Measurements from ENCODE around the gene SSH3.
"Not testable (repeated sequence)": the region's sequence is repeated elsewhere in the genome, so short reads cannot be mapped to it uniquely, and the experiment has no call there.

The SSH3 gene

DNA sequence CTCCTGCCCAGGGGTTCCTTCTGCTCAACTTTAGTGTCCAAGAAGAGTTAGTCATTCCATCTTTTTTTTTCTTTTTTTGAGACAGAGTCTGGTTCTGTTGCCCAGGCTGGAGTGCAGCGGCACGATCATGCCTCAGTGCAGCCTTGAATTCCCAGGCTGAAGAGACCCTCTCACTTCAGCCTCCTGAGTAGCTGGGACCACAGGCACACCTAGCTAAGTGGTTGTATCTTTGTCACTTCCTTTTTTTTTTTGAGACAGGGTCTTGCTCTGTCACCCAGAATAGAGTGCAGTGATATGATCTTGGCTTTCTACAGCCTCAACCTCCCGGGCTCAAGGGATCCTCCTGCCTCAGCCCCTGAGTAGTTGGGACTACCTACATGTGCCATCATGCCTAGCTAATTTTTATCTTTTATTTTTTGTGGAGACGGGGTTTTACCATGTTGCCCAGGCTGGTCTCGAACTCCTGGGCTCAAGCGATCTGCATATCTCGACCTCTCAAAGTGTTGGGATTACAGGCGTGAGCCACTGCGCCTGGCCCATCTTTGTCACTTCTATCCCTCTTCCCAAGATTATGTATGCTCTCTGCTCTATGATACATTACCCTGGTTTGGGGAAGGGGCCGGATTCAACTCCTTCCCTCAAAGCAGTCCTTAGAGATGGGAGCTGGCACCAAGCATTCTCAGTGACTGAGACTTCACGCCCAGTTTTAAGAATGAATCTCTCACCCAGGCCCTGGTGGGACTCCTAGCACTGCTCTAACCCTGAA, 10.0 kb downstream of the SSH3 start:
- no peak for DNase-seq

DNA sequence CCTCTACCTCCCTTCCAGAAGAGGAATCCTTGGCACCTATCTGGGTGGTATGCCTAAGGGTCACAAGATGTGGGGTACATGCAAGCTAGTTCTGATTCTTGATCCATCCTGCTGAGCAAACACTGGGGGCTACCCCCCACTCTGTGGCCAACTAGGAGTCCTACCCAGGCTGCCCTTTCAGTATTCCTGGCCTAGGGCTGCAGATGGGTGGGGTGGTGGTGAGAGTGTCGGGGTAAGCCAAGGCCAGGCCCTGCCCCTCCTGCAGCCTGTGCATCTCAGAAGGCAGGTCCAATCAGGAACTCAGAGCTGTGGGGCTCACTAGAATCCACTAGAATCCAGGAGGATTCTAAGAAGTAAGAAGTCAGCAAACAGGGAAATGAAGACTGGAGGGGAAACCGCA, 10.9 kb downstream of the SSH3 start:
- no peak for DNase-seq

DNA sequence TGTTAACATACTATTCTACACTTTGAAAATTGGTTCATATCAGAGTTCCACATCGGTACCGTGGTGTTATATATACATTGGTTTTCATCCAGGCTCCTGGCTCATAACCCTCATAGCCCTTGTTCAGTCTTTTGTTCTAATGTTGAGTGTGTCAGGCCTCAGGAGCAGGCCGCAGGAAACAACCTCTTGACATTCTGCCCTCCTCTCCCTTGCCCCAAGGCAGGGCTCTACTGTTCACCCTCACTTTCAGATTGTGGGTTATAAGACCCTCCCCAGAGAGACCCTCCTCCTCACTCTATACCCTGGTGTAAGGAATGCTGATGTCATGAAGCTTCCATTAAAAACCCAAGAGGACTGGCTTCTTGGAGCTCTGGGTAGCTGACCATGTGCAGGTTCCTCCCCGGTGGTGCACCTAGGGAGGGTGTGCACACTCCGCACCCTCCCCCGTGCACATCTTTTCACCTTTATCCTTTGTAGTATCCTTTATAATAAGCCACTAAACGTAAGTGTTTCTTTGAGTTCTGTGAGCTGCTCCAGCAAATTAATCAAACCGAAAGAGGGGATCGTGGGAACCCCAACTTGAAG, 12.1 kb downstream of the SSH3 start:
- DNase-seq, result no peak

DNA sequence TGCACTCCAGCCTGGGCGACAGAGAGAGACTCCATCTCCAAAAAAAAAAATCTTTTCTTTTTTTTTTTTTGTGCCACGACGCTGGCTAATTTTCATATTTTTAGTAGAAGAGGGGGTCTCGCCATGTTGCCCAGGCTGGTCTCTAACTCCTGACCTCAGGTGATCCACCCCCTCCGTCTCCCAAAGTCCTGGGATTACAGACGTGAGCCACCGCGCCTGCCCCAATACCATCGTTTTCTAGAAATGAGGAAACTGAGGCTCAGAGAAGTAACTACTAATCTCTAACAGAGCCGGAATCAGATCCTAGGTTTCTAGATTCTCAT, 13.5 kb downstream of the SSH3 start:
- no peak for DNase-seq

DNA sequence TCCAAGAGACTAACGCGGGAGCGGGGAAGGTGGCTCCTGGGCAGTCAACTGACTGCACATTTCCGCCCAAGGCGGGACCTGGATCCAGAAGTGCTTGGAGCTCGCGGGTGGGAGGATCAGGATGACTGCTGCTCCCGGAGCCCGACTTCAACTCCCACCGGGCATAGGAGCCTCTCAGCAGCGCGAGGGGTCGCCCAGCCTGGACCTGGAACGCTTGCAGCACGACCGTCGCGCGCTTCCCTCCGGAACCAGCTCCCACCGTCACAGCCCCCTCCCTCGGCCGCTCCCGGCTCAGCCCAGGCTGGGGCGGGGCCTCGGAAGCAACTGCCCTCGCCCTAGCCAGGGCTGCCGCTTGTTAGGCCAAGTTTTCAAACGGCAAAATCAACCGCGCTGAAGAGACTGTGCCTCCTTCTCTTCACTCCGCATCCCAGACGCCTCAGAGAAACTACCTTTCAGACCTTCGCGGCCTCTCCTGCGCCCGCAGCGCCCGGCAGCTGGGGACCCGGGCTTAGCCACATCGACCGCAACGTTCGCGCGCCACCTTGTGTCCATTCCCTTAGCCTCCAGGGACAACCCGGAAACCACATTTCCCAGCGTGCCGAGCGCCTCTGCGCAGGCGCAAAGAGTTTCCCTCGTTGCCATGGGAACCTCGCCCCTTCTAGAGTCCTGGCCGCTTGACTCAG, 14.0 kb downstream of the SSH3 start:
- peak; percentile 86 for DNase-seq

DNA sequence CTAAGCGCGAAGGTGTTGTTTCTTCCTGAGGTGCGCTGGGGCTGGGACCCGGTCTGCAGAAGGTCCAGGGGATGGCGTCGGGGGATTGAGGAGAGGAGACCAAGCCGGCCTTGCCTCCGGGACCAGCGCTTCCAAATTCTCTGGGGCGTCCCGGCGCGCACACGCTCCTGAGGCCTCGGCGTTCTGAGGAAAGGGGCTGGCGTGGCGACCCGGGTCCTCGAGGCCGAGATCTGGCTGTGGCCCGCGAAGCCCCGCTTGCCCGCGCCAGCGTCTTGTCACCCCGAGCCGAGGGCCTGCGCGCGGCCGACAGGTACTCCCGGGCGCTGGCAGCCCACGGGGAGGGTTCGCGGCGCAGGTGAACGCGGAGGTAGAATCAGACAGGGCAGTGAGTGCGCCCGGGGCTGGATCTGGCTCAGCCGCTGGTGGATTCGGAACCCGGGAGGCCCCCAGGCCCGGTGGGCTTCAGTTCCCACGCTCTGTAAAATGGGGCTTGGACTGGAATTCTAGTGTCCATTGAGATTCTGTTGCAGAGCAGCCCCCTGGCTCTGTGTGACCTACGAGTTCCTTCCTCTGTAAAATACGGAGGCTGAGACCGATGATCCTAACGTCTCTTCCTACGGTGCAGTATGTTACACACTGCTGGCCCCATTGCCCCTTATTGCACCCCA, 14.7 kb downstream of the SSH3 start:
- DNase-seq, result no peak

DNA sequence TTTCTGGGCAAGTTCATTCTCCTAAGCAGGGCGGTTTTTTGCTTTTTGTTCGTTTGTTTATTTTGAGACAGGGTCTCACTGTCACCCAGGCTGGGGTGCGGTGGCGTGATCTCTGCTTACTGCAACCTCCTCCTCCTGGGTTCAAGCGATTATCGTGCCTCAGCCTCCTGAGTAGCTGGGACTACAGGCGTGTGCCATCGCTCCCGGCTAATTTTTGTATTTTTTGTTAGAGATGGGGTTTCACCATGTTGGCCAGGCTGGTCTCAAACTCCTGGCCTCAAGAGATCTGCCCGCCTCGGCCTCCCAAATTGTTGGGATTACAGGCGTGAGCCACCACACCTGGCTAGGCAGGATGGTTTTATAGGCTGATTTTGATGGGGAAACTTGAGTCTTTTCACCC, 15.5 kb downstream of the SSH3 start:
- not testable (repeated sequence) for DNase-seq

DNA sequence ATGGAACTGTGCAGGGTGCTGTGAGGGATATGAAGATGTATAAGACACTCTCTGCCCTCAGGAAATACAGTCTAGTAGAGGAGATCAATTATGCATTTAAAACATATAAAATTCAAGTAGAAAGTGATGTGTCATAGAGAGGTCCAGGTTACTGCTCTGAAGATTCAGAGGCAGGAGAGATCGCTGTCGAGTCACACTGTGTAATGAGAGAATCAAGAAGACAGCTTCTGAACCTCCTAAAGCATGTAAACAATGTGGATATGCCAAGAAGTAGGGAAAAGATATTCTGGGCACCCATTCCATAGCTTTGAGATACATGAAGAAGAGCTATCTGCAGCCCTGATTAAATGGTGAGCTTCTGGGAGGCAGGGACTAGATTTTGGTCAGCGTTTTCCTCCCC, 16.7 kb downstream of the SSH3 start:
- no peak for DNase-seq

DNA sequence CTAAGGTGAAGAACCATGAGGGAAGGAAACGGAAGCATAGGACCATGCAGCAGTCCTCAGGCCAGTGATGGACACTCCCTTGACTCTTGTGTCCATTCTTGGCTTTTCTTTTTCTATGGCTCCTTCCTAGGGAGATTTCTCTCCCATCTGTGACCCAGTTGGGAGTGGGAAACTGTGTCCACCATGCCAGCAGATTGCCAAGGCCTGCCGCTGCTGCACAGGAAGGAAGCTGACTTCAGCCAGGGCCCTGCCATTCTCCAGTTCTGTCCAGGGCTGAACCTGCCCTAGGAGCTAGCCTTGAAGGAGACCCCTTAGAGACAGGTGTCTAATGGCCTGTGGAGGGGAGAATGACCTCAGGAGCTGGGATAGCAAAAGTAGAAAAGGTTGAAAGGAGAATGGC, 17.4 kb downstream of the SSH3 start:
- no peak for DNase-seq

DNA sequence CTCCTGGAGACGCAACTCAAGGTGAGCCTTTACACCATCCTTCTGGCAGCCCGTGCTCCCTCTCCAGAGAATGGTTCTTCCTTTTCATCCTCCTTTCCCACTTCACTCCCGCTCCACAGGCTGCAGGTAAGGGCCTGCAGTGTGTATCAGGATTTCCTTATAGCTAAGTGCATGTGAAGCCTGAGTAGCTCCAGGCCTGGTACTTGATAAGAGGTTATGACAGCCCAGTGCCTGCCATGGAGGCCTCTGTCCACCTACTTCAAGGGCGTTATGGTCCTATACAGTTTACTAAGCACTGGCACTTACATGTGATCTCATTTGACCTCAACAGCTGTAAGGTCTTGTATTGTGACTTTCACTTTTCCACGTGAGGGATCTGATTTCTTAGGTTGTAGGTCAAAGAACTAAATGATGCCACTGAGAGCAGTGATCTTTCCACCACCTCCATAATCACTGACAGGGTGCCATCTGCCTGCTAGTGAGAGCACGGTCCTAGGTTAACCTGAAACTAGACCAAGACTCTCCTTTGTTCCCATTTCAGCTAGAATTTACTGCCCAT, 18.1 kb downstream of the SSH3 start:
- DNase-seq, result no peak

DNA sequence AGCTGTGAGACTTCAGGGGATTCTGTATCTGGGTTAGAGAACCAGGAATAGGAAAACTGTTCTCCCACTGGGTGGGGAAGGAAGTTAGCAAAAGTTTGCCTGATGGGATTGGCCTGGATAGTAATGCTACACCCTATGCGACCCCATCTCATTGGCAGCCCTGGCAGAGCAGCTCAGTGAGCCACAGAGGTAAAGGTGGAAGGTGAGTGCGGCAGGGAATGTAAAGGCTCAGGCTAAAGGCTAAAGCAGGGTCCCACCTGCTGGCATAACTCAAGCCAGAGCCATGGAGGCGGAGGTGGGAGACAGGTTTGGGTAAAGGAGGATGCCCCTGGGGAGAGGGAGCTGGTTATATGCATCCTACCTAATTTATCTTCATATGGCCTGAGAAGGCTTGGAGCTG, 18.7 kb downstream of the SSH3 start:
- no peak for DNase-seq

DNA sequence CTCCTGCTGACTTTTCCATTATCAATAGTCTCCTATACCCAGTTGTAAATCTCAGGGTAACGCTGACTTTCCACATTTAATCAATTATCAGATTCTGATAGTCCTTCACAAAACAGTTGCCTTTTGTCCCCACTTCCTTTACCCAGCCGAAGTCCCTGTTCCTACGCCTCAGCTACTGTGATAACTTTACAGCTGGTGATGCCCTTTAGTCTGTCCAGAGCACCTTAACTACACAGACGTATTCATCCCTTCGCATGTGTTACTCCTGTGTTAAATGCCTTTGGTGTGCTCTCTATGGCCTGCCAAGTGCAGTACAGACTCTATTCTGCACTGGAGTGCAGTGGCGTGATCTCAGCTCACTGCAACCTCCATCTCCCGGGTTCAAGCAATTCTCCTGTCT, 20.2 kb downstream of the SSH3 start:
- DNase-seq, result no peak

DNA sequence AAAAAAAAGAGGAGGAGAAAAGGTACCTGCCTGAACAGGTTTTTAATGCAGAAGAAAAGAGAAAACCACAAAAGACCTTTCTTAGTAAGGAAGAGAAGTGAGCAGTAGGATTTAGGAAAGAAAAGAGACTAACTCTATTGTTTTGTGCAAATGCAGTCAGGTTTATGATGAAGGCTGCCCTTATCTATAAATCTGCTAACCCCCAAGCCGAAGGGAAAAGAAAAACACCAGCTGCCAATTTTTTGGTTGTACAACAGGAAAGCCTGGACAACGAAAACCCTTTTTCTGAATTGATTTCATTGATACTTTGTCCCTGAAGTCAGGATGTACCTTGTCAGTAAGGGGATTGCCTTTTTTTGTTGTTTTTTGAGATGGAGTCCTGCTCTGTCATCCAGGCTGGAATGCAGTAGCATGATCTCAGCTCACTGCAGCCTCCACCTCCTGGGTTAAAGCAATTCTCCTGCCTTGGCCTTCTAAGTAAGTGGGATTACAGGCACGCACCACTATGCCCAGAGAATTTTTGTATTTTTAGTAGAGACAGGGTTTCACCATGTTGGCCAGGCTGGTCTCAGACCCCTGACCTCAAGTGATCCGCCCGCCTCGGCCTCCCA, 28.9 kb downstream of the SSH3 start:
- DNase-seq, result no peak

DNA sequence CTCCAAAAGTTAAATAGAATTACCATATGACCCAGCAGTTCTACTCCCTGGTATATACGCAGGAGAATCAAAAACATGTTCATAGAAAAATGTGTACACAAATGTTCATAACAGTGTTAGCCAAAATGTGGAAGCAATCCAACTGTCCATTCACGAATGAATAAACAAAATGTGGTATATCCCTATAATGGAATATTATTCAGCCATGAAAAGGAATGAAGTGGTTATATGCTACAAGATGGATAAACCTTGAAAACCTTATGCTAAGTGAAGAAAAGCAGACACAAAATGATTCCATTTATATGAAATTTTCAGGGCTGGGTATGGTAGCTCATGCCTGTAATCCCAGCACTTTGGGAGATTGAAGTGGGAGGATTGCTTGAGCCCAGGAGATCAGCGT, 33.9 kb downstream of the SSH3 start:
- no peak for DNase-seq

DNA sequence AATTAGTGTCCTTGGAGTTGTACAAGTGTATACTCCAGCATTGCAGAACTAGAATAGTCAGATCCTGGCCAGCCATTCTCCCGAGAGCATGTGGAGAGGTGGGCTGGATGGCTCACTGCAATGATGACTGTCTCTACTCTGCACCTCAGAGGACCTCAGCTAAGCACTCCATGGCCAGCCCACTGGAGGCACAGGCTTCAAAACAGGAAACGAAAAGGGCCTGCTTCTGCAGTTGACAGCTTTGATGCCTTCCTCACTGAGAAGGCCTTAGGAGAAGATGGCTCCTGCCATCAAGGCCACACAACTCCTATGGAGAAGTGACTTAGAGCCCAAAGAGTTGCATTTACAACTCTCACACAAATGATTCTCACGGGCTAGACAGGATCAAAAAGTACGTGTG, 40.9 kb downstream of the SSH3 start:
- DNase-seq, result no peak

DNA sequence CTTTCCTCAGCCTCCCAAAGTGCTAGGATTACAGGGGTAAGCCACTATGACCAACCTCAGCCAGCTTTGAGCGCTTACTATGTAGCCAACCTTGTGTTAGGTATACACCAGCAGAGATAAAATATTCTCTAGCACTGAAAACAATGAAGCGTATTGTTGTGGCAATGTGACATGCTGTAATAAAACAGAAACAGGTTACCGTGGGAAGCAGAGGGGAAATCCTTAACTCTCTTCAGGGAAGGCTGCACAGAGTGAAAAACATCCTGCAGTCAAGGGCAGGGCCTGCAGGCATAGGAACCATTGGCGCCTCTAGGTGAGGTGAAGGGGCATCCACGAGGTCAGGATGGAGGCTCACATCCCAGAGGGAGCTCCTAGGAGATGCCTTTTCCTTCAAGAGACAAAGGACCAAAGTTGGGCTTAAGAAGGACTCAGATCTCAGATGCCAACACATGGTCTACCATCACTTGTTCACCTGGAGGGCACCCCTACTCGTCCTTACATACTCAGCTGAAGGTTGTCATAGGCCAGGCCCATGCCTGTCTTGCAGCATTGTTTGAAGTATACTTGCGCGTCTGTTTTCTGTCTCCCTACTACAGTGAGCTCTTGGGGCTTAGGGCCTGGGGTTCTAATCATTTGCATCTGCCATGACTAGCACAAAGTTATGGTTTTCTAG, 42.1 kb downstream of the SSH3 start:
- no peak for DNase-seq

DNA sequence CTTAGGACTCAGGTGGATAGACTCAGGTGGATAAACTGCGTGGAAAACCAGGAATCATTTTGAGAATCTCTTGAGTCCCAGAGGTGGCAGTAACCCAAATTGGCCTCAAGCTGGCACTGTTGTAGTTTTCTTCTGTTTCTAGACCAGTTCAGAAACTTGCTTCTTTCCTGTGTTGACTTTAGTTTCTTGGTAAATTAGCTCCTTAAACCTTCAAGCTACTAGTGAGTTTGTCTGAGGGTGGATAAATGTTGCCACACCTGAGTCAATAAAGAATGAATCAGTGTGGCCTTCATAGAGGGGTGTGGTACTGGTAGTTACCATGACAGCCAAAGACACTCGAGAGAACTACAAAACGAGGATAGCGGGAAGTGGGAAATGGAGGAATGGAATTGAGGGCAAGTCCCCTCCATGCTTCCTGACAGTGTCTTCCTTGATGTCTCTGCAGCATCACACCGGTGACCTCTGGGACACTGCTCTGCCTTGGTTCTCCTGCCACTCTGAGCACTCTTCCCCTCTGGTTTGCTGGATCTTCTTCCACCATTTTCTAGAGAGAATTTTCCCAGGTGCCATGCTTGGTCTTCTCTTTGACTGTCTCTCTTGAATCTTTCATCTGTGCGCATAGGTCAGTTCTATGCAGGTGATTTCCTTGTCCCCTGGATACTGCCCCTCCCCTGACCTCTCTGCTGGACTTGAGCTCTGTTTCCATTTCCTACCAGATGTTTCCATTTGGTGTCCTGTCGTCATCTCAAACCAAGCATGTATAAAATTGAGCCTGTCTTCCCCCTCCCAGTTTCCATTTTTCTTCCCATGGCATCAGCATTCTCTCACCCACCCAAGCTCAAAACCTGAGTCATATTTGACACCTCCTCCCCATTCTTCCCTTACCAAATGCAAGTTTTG, 42.8 kb downstream of the SSH3 start:
- DNase-seq, result peak; percentile 54

DNA sequence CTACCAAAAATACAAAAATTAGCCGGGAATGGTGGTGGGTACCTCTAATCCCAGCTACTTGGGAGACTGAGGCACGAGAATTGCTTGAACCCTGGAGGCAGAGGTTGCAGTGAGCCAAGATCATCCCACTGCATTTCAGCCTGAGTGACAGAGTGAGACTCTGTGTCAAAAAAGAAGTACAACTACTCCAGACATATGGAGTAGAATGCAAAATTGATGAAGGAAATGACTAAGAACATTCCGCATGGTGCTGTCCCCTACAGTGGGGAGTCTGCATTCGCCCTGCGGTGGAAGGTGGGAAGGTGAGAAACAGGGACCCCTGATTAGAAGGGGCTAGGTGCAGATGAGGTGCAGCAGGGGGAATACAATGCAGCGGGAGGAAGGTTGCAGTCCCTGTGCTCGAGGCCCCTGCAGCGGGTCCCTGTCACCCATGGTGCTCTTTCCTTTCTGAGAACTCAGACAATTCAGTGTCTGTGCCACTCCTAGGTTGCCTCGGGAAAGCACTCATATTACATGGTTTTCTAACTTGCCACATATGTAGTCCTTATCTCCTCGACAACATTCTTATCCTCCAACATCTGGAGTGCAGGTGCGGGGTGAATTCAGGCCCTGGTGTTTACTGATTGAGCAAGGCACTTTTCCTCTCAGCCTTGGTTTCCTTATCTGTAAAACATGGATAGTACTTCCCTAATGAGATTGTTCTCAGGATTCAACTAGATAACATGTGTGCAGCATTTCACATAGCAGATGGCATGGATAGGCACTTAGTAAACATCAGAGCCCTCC, 44.8 kb downstream of the SSH3 start:
- no peak for DNase-seq

DNA sequence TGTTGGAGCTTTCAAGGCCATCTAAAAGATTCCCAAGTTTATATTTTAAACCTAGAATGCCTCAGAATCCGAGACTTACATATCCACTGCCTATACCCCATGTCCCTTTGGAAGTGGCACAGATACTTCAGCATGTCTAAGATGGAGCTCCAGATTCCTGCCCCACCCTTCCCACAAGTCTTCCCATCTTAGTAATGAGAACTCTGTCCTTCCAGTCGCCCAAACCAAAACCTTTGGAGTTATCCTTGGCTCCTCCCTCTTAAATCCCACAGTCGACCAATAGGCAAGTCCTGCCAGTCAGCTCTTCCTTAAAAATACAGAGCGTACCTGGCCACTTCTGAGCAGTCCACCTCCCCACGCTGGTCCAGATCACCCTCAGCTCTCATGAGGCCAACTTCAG, 45.7 kb downstream of the SSH3 start:
- DNase-seq, result no peak

DNA sequence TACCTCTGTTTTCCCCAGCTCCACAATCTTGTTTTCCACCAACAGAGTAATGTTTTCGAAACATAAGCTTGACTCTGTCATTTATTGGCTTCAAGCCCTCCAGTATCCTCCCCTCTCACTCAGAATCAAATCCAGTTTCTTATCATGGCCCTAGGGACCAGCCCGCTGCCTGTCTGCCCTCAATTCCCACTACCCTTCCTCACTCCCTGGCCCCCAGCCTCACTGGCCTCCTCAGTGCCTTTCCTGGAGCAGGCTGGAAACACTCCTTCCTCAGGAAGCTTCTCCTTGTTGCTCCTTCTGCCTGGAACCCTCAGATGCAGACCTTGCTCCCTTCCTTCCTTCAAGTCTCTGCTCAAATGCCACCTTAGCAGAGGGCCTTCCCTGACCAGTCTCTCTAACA, 46.1 kb downstream of the SSH3 start:
- no peak for DNase-seq

Measured in HCEC 1CT (cell line).